Heart left ventricle (tissue), 16 donors: ENCODE results near the gene FAM149B1. TPM values are rescaled to one million over a fixed set of nuclear protein-coding genes. Genes with fewer than 3 reads are reported as not detected.

Source experiments
- ATAC-seq, 4 donors: fragments of 200-7000 bp; cut with Tn5 transposase; one replicate each; pipeline ENCODE4 v1.9.1; 2020 to 2022; ENCODE audit warnings: moderate library complexity in 4 of 4, mild to moderate bottlenecking in 3 of 4, moderate number of reproducible peaks in 1 of 4
- DNase-seq, 5 donors: peaks; one replicate each; pipeline ENCODE4 v3.0.0-alpha.2; 2020
- H3K27ac ChIP-seq, 12 donors: fragments of 200-600 bp; sonication (generic) in 4 of 12; one replicate each; pipeline versions ENCODE4 v1.5.0 to v1.8.0; 2016 to 2022; ENCODE audit warnings: mild to moderate bottlenecking in 2 of 12
- H3K27me3 ChIP-seq, 9 donors: fragments of 200-600 bp; sonication (generic) in 2 of 9; one replicate each; pipeline versions ENCODE4 v1.5.1 to v1.8.0; 2016 to 2022; ENCODE audit warnings: mild to moderate bottlenecking in 3 of 9
- H3K36me3 ChIP-seq, 9 donors: fragments of 200-600 bp; sonication (generic) in 2 of 9; one replicate each; pipeline versions ENCODE4 v1.5.0 to v1.8.0; 2018 to 2022; ENCODE audit warnings: mild to moderate bottlenecking in 2 of 9
- H3K4me1 ChIP-seq, 12 donors: fragments of 200-600 bp; sonication (generic) in 4 of 12; one replicate each; pipeline versions ENCODE4 v1.5.0 to v1.8.0; 2016 to 2022; ENCODE audit warnings: mild to moderate bottlenecking in 3 of 12
- H3K4me3 ChIP-seq, 12 donors: fragments of 200-600 bp; sonication (generic) in 4 of 12; one replicate each; pipeline versions ENCODE4 v1.5.0 to v1.8.0; 2017 to 2022; ENCODE audit warnings: mild to moderate bottlenecking in 9 of 12, moderate library complexity in 4 of 12
- H3K9me3 ChIP-seq, 12 donors: fragments of 200-600 bp; sonication (generic) in 4 of 12; one replicate each; pipeline versions ENCODE4 v1.5.0 to v1.8.0; 2016 to 2022; ENCODE audit warnings: mild to moderate bottlenecking in 1 of 12
- POLR2A ChIP-seq, 2 donors: fragments of 450-650 bp; IDR thresholded peaks; one replicate each; pipeline ENCODE4 v1.6.1; 2017; ENCODE audit warnings: antibody characterized with exemption in 2 of 2, mild to moderate bottlenecking in 2 of 2, moderate library complexity in 2 of 2
- WGBS, 4 donors: extraction: QIAGEN DNeasy Blood & Tissue Kit in 2 of 4; methylation state at CpG; one replicate each; pipeline versions ENCODE4 v1.1.5 to v1.1.7; 2013 to 2018; 5-methylcytosine and 5-hydroxymethylcytosine counted together
- intact Hi-C, 10 donors: fragments of 100-400 bp; cut with DNase I; formaldehyde crosslinking; loops; one replicate each; pipeline versions ENCODE4 v1.11.1 to v1.14.2; 2022
- long read RNA-seq, 3 donors: library from polyadenylated mRNA; unstranded; transcript quantifications; one replicate each; pipeline ENCODE4 v2.0.0, GENCODE V29; 2020 to 2021
- polyA plus RNA-seq, 2 donors: library from polyadenylated mRNA; stranded (reverse); fragments of 200-250 nt; gene quantifications; one replicate each; pipeline ENCODE4 v1.2.3, GENCODE V29; 2013
- total RNA-seq, 9 donors: library from RNA; depleted of rRNA in 2 of 9; stranded (reverse); fragments of >200 nt in 2 of 9; fragmentation: NEBNext Ultra II Directional in 3 of 9; extraction: Animal tissue kit (Norgen Biotek cat#: 25700) in 3 of 9; gene quantifications; one replicate each; pipeline versions ENCODE4 v1.1.0 to v1.2.4, GENCODE V29; 2016 to 2023
- TF ChIP-seq, protein P1 (sequence below), 12 donors: fragments of 200-600 bp; sonication (generic) in 4 of 12; IDR thresholded peaks; one replicate each; pipeline versions ENCODE4 v1.5.0 to v1.8.0; 2018 to 2022; ENCODE audit warnings: antibody characterized with exemption in 12 of 12, mild to moderate bottlenecking in 5 of 12
- donor health status: ischemic (EF 13 %, LVEDD 7.1; RV severe dilation, severe dysfunction).
- donor health status: healthy with polysubstance abuse.
- donor health status: DM: no; HTN: yes; CAD: no.
- donor health status: DM: no; HTN: no; CAD: no.
- donor health status: ischemic (EF 25% LVEDD 6.9; RV normal size, moderate dysfunction).
- donor health status: ischemic (EF 25% LVEDD 5.7; RV mildly dilated, moderate dysfunction).
- donor health status: healthy.
- donor health status: DM: yes; HTN: yes; CAD: no.
- donor health status: ischemic (EF 35%, LVEDD 5.7; RV mildly dilated, moderate dysfunction).
- donor health status: nonischemic (EF 11% LVEDD 7.7; RV severe dilation, severe dysfunction).
- donor health status: DM: yes; HTN: yes; CAD: no.
- donor health status: PGD.
- donor health status: ischemic (EF 29% LVEDD 5.4; RV normal size, mild dysfunction).
- donor health status: nonischemic (EF 23%, LVEDD 6.1; RV moderate dilation, normal function).

The FAM149B1 gene
- 10 to 100 TPM in 8 of 9 donors, 1 to 10 TPM in 1; 9.9 to 21.8 (median 17.8) TPM for total RNA-seq
- polyA plus RNA-seq, result 10 to 100 TPM in 1 of 2 donors, 1 to 10 TPM in 1; 7.8 to 18.2 TPM
- long read RNA-seq, donor 1, full-length matches to known transcripts, result 2 of 8 reads
- long read RNA-seq, donor 1, partial matches to known transcripts, result 2 of 8 reads
- long read RNA-seq, donor 1, other reads (novel, unspliced or antisense), result 4 of 8 reads
- long read RNA-seq, donor 2, partial matches to known transcripts, result 1 of 1 reads
- long read RNA-seq, donor 2, other reads (novel, unspliced or antisense), result 0 of 1 reads
- long read RNA-seq, donor 3, partial matches to known transcripts, result 2 of 6 reads
- long read RNA-seq, donor 3, other reads (novel, unspliced or antisense), result 4 of 6 reads

DNA sequence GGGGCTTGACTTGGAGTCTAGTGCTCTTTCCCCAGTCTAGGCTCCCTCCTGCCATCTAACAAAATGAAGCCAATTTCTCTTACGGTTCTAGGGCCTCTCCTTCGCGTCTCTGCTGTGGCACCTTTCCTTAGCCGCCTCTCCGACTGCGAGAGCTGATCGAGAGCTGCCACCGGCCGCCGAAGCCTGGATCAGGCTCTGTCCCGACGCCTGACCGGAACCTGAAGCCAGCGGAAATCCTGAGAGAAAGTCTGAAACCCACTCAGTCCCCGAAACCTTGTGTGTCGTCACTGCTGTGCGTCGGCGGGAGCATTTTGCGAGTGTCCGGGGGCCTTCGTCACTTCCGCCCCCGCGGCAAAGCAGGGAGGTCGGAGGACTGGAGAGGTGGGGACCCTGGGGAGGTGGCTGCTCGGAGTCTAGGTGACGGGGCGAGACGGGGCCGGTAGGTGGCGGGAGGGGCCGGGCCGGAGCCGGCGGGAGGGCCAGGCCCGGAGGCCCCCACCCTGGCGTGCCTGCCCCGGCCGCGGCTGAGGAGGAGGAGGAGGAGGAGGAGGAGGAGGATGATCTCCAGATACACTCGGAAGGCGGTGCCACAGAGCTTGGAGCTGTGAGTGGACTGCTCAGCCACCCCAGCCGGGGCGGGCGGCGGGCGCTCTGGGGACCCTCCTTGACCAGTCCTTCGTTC, at the start of gene FAM149B1, which contains the start of gene ECD:
FAM149B1 (plus strand) TSS at position 337 of the 682 bp plus-strand sequence; CDS start at position 558, 221 bp downstream.
ECD (minus strand) TSS at position 226 of the 682 bp plus-strand sequence. CDS start 4,071 bp downstream, outside the sequence.
- 0 to 1% (median 1%) methylated on average over 43 to 49 of the region's 49 CpGs for WGBS, 4 donors
- Histone ChIP-seq H3K4me1 (peaks cover 0 to 50% (median 31%) of the 10 kb centered on the region in 12 donors), H3K27me3 (no peaks in the 10 kb centered on the region), H3K9me3 (no peaks in the 10 kb centered on the region), H3K4me3 (peak within 1 kb of the TSS; percentile 71 to 98 (median 82)), H3K27ac (peak within 1 kb of the TSS; percentile 80 to 97 (median 94)), H3K36me3 (peaks cover 0 to 26% (median 12%) of the 10 kb centered on the region in 9 donors)
- intact Hi-C loops, result loop anchor here in 6 of 10 donors (5.0 to 10.0 kb wide), 6 partner anchors 53 to 803 kb away; partner anchors contain the start of genes P4HA1 (in 3 of the 6), MRPS16 (in 1 of the 6) and NUDT13 (in 1 of the 6)
- TF ChIP-seq POLR2A (IDR thresholded peaks at IDR 0.05), result peak; percentile 76 to 95
- TF ChIP-seq, protein P1, sequence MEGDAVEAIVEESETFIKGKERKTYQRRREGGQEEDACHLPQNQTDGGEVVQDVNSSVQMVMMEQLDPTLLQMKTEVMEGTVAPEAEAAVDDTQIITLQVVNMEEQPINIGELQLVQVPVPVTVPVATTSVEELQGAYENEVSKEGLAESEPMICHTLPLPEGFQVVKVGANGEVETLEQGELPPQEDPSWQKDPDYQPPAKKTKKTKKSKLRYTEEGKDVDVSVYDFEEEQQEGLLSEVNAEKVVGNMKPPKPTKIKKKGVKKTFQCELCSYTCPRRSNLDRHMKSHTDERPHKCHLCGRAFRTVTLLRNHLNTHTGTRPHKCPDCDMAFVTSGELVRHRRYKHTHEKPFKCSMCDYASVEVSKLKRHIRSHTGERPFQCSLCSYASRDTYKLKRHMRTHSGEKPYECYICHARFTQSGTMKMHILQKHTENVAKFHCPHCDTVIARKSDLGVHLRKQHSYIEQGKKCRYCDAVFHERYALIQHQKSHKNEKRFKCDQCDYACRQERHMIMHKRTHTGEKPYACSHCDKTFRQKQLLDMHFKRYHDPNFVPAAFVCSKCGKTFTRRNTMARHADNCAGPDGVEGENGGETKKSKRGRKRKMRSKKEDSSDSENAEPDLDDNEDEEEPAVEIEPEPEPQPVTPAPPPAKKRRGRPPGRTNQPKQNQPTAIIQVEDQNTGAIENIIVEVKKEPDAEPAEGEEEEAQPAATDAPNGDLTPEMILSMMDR (IDR thresholded peaks at IDR 0.05), result peak in 4 of 12 donors; percentile 21 to 36 (median 26)
- ATAC-seq, result peak; percentile 92 to 99 (median 98)
- DNase-seq, result peak; percentile 94 to 96 (median 95)

DNA sequence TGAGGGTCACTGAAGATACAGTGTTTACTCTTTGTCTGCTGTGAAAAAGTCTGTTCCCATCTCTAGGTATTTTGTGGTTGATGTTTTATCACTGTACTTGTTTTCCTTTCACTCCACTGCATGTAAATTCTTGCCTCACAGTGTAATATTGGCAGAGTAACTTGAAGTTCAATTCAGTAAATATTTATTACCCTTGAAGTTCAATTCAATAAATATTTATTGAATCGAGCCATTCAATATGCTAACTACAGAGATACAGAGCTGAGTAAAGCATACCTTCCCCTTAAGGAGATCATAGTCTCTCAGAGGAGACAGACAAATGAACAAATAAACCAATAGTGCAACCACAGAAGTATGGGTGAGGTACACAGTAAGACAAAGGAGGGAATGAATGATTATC, 48.5 kb upstream of the FAM149B1 start:
- DNase-seq (no peak), ATAC-seq (no peak)
- no peak for TF ChIP-seq POLR2A (IDR thresholded peaks at IDR 0.05)
- TF ChIP-seq, protein P1 (IDR thresholded peaks at IDR 0.05), result no peak
- Histone ChIP-seq H3K4me3 (no peak overlapping the region), H3K36me3 (peaks cover 0 to 55% (median 27%) of the 10 kb centered on the region in 9 donors), H3K9me3 (no peaks in the 10 kb centered on the region), H3K27me3 (no peaks in the 10 kb centered on the region), H3K4me1 (peaks cover 0 to 26% (median 7%) of the 10 kb centered on the region in 12 donors), H3K27ac (peak overlapping the region in 2 of 12 donors; percentile 80 to 94)
- 92 to 100% (median 97%) methylated on average over 1 of the region's 1 CpG for WGBS, 4 donors
- intact Hi-C loops, result loop anchor here in 2 of 10 donors (5.0 to 10.0 kb wide), 2 partner anchors 37 to 45 kb away; partner anchors contain the start of genes ECD (in 1 of the 2) and FAM149B1 (in 1 of the 2)

DNA sequence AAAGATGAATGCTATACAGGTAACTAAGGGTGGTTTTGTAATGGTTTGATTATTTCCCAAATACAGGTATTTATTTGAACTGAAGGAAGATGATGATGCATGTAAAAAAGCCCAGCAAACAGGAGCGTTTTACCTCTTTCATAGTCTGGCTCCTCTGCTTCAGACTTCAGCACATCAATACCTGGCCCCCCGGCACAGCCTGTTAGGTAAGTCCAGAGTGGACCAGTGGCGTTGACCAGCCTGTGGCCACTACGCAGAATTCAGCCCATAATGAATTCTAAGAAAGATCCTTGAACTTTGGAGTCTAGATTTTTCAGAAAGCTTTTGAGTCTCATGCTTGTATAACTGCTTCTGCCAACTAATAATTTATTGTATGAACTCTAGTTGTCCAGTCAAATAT, 48.0 kb upstream of the FAM149B1 start:
- DNase-seq (no peak), ATAC-seq (no peak)
- intact Hi-C loops, result loop anchor here in 2 of 10 donors (5.0 to 10.0 kb wide), 2 partner anchors 38 to 45 kb away; partner anchors contain the start of genes ECD (in 1 of the 2) and FAM149B1 (in 1 of the 2)
- WGBS, 4 donors, result 92 to 97% (median 96%) methylated on average over 4 of the region's 4 CpGs
- no peaks in the 10 kb centered on the region for H3K27me3 ChIP-seq
- TF ChIP-seq POLR2A (IDR thresholded peaks at IDR 0.05), result no peak
- TF ChIP-seq, protein P1 (IDR thresholded peaks at IDR 0.05), result no peak
- peaks cover 0 to 26% (median 7%) of the 10 kb centered on the region in 12 donors for H3K4me1 ChIP-seq
- H3K36me3 ChIP-seq, result peaks cover 0 to 60% (median 32%) of the 10 kb centered on the region in 9 donors
- H3K9me3 ChIP-seq, result no peaks in the 10 kb centered on the region
- no peak overlapping the region for H3K4me3 ChIP-seq
- peak overlapping the region in 1 of 12 donors; percentile 94 for H3K27ac ChIP-seq
